ENCODE data around the gene INHBC. TPM values are rescaled to one million over a fixed set of nuclear protein-coding genes. Genes with fewer than 3 reads are reported as not detected.

Gene INHBC
- total and polyA plus RNA-seq, 5 donors: not detected

DNA sequence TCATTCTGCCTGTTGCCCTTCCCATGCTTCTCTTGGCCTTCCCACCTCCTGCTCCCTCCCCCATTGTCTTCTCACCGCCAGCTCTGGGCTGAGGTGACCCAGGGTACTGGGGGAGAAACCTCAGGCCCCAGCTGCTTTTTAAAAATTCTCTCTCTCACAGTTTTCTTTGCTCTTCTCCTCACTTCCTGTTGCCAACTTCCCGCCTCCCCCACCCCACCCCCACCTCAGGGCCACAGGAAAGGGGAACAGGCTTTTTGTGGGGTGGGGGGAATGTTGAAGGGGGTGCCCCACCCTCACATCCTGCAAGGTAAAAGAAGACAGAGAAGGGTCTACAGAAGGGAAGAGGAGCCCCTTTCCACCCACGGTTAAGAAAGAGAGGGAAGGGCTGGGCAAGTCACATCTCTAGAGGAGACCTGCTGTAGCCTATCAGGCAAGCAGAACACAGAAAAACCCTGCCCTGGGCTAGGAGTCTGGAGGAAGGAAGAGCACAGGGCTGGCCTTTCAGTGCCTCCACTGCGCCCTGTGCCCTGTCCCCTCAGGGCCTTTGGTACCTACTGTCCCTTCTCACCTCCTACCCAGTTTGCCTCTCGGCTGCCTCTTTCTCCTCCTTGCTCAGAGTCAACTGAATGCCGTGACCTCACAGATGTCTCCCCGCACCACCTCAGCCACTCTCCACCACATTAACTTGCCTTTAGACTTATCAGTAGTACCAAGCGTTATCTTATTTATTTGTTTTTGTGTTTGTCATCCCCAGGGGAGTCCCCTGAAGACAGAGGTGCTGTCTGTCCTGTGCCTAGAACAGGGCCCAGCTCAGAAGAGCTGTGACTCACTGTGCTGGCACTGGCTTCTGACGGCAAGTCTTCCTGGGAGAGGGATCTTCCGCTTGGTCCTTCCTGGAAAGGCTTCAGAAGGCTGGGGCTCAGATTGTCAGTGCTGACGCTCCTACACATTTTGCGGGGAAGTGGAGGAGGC lies 43.4 kb downstream of the INHBC start:
- DNase-seq (peak in 1 of 3 donors; percentile 51), ATAC-seq (peak; percentile 24)
- 57% methylated on average over 12 of the region's 12 CpGs for WGBS
- intact Hi-C loops (cut with DNase I): no loop called here
- Histone ChIP-seq H3K27me3 (ENCODE audit: control insufficient read depth, insufficient read depth) (no peaks in the 10 kb centered on the region), H3K9me3 (ENCODE audit: control insufficient read depth, low read length) (no peaks in the 10 kb centered on the region), H3K27ac (ENCODE audit: low read length) (peak overlapping the region; percentile 39), H3K4me1 (ENCODE audit: control insufficient read depth, insufficient read depth, low read length) (no peaks in the 10 kb centered on the region), H3K4me3 (ENCODE audit: low read length) (peak overlapping the region; percentile 6)

DNA sequence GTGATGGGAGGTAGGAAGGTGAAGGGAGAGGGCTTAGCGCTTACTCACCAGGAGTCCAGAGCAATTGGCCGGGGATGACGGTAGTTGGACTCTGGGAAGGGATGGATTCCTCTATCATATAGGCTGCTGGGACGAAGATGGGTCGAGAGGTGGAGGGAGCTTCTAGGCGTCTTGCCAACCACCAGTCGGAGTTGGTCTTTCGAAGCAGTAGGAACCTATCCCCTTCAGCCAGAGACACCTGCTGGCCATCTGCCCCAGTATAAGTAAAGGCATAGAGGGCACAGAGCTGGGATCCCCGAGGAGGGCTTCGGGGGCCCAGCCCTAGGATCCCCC lies 44.4 kb downstream of the INHBC start:
- DNase-seq (peak in 1 of 3 donors; percentile 39), ATAC-seq (no peak)
- WGBS: 83% methylated on average over 10 of the region's 10 CpGs
- Histone ChIP-seq H3K27me3 (ENCODE audit: control insufficient read depth, insufficient read depth) (no peaks in the 10 kb centered on the region), H3K27ac (ENCODE audit: low read length) (no peak overlapping the region), H3K4me3 (ENCODE audit: low read length) (no peak overlapping the region), H3K9me3 (ENCODE audit: control insufficient read depth, low read length) (no peaks in the 10 kb centered on the region), H3K4me1 (ENCODE audit: control insufficient read depth, insufficient read depth, low read length) (no peaks in the 10 kb centered on the region)
- intact Hi-C loops (cut with DNase I): no loop called here

DNA sequence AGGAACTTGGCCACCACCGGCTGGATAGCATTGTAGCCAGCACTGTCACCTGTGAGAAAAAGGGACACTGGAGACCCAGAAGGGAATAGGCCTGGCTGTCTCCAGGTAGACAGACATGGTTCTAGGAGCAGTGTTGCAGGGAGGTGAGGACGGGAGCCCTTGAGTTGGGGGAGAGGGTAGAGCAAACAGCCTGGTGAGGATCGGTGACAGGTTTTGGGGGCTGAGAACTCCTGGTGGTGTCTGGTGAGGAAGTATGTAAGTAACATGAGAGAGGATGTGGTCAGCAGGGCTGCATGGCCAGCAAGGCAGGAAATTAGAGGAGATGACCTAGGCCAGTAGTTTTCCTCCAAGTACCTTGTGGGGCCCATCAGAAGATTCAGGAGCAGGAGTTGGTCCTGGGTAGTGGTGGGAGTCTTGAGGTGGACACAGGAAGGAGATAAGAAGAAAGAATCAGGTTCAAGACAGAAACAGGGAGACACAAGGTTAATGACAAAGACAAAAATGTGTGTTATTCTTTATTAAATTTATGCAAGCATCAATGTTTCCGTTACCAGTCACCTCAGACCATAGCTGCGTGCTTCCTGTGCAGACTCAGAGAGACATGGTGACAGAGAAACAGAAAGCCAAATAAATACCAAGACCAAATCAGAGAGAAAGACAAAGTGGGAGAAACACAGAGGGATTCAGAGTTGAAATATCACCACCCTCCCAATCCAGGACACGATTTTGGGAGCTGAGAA lies 45.0 kb downstream of the INHBC start, which contains the start of gene ARHGAP9:
Gene ARHGAP9 (minus strand): TSS at position 491 of the 740 bp plus-strand sequence. CDS start 460 bp downstream, at position 31.
- H3K27me3 ChIP-seq (ENCODE audit: control insufficient read depth, insufficient read depth): no peaks in the 10 kb centered on the region
- no peak within 1 kb of the TSS for H3K4me3 ChIP-seq (ENCODE audit: low read length)
- ATAC-seq: no peak
- peak within 1 kb of the TSS; percentile 48 for H3K27ac ChIP-seq (ENCODE audit: low read length)
- DNase-seq: peak in 1 of 3 donors; percentile 38
- intact Hi-C loops (cut with DNase I): no loop called here
- no peaks in the 10 kb centered on the region for H3K4me1 ChIP-seq (ENCODE audit: control insufficient read depth, insufficient read depth, low read length)
- WGBS: 64% methylated on average over 6 of the region's 6 CpGs
- no peaks in the 10 kb centered on the region for H3K9me3 ChIP-seq (ENCODE audit: control insufficient read depth, low read length)

DNA sequence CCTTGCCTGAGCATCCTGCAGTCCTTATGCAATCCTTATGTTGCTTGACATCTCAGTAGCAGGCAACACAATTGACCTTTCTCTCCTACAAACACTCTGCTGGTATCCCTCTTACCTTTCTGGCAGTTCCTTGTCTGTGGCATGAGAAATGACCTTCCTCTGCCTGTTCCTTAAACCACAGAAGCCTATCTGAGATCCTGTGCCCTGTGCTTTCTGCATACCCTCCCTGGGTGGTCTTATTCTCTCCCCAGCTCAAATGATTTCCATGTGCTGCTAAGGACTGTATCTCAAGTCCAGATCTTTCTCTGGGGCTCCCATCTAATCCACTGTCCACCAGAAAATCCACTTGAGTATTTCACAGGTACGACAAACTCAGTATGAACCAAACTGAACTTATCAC lies 47.1 kb downstream of the INHBC start:
- no peak for ATAC-seq
- H3K4me1 ChIP-seq (ENCODE audit: control insufficient read depth, insufficient read depth, low read length): no peaks in the 10 kb centered on the region
- H3K27me3 ChIP-seq (ENCODE audit: control insufficient read depth, insufficient read depth): no peaks in the 10 kb centered on the region
- H3K9me3 ChIP-seq (ENCODE audit: control insufficient read depth, low read length): no peaks in the 10 kb centered on the region
- no peak for DNase-seq
- WGBS: 81% methylated on average over 1 of the region's 1 CpG
- no peak overlapping the region for H3K4me3 ChIP-seq (ENCODE audit: low read length)
- intact Hi-C loops (cut with DNase I): no loop called here
- no peak overlapping the region for H3K27ac ChIP-seq (ENCODE audit: low read length)

DNA sequence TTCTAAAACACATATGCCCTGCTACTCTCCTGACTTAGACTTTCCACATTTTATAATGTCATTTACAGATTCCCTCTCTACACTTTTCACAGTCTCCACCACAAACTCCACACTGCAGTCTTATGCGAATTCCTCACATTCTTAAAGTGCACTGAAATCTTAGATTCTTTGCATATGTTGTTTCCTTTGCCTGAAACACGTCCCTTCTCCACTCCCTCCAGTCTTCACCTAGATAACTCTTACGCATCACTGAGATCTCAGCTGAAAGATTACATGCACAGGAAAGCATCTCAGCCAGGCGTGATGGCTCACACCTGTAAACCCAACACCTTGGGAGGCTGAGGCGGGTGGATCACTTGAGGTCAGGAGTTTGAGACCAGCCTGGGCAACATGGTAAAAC lies 48.9 kb downstream of the INHBC start:
- Histone ChIP-seq H3K9me3 (ENCODE audit: control insufficient read depth, low read length) (no peaks in the 10 kb centered on the region), H3K27me3 (ENCODE audit: control insufficient read depth, insufficient read depth) (no peaks in the 10 kb centered on the region), H3K27ac (ENCODE audit: low read length) (no peak overlapping the region), H3K4me1 (ENCODE audit: control insufficient read depth, insufficient read depth, low read length) (peaks cover 3% of the 10 kb centered on the region), H3K4me3 (ENCODE audit: low read length) (no peak overlapping the region)
- DNase-seq (no peak), ATAC-seq (no peak)
- WGBS: 45% methylated on average over 5 of the region's 5 CpGs
- intact Hi-C loops (cut with DNase I): no loop called here

DNA sequence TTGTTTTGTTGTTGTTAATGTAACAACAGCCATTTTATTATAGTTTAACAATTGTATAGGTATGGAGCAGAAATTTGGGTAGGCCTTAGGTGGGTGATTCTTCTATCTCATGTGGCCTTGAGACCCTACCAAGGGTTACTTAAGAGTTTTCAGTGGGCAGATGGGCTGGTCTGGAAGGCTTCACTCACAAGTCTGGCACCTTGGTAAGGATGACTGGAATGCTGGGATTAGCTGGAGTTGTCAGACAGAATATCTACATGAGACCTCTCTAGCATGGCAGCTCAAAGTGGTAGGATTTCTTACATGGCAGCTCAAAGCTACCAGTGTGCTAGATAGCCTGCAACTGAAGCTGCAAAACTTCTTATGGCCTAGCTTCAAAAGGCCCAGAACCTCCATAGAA lies 51.1 kb downstream of the INHBC start:
- Histone ChIP-seq H3K9me3 (ENCODE audit: control insufficient read depth, low read length) (no peaks in the 10 kb centered on the region), H3K27ac (ENCODE audit: low read length) (no peak overlapping the region), H3K27me3 (ENCODE audit: control insufficient read depth, insufficient read depth) (no peaks in the 10 kb centered on the region), H3K4me3 (ENCODE audit: low read length) (no peak overlapping the region), H3K4me1 (ENCODE audit: control insufficient read depth, insufficient read depth, low read length) (peaks cover 5% of the 10 kb centered on the region)
- DNase-seq (no peak), ATAC-seq (no peak)
- intact Hi-C loops (cut with DNase I): no loop called here

DNA sequence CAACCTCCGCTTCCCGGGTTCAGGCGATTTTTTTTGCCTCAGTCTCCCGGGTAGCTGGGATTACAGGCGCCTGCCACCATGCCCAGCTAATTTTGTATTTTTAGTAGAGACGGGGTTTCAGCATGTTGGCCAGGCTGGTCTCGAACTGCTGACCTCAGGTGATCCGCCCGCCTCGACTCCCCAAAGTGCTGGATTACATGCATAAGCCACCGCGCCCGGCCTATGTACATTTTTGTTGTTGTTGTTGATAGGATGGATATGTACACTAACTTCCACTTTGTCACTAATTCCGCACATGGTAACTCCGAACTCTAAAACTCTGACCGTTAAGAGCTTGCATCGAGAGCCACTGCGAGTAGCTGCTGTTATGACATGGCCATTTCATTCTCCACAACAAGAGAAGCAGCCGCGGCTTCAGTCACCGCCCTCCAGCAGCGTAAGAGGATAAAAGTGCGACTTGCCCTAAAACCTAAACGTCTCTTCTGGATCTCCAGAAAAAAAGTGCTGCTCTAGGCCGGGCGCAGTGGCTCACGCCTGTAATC lies 52.5 kb downstream of the INHBC start:
- intact Hi-C loops (cut with DNase I): no loop called here
- H3K9me3 ChIP-seq (ENCODE audit: control insufficient read depth, low read length): no peaks in the 10 kb centered on the region
- DNase-seq: peak in 1 of 3 donors; percentile 75
- H3K27me3 ChIP-seq (ENCODE audit: control insufficient read depth, insufficient read depth): no peaks in the 10 kb centered on the region
- no peak overlapping the region for H3K27ac ChIP-seq (ENCODE audit: low read length)
- peak in 1 of 2 donors; percentile 2 for ATAC-seq
- peaks cover 5% of the 10 kb centered on the region for H3K4me1 ChIP-seq (ENCODE audit: control insufficient read depth, insufficient read depth, low read length)
- WGBS: 93% methylated on average over 27 of the region's 27 CpGs
- H3K4me3 ChIP-seq (ENCODE audit: low read length): peak overlapping the region; percentile 90

DNA sequence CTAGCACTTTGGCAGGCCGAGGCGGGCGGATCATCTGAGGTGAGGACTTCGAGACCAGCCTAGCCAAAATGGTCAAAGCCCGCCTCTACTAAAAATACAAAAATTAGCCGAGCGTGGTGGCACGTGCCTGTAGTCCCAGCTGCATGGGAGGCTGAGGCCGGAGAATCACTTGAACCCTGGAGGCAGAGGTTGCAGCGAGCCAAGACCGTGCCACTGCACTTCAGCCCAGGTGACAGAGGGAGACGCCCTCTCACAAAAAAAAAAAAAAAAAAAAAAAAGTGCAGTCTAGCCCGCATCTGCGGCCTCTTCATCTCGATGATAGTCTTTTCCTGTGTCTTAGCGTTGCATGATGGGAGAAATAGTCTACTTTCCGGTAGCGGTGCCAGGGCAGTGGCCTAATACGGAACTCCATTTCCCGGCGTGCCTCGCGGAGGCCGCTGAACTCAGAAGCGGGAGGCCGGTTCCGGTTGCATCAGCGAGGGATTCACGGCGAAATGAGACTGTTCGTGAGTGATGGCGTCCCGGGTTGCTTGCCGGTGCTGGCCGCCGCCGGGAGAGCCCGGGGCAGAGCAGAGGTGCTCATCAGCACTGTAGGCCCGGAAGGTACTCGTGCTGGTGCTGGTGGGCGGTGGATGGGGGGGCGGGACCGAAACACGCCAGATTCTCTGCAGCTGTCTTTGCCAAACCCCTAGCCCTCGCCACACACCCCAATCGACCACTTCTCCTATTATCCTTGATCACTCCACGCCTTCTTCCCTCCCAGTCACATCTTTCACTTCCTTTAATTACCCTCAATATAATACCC lies 53.2 kb downstream of the INHBC start, which contains the start of gene MARS1:
Gene MARS1 (plus strand): TSS at position 472 of the 805 bp plus-strand sequence. CDS start 23 bp downstream, at position 495.
- peaks cover 5% of the 10 kb centered on the region for H3K4me1 ChIP-seq (ENCODE audit: control insufficient read depth, insufficient read depth, low read length)
- intact Hi-C loops (cut with DNase I): no loop called here
- peak; percentile 95 to 98 (median 95) for DNase-seq

DNA sequence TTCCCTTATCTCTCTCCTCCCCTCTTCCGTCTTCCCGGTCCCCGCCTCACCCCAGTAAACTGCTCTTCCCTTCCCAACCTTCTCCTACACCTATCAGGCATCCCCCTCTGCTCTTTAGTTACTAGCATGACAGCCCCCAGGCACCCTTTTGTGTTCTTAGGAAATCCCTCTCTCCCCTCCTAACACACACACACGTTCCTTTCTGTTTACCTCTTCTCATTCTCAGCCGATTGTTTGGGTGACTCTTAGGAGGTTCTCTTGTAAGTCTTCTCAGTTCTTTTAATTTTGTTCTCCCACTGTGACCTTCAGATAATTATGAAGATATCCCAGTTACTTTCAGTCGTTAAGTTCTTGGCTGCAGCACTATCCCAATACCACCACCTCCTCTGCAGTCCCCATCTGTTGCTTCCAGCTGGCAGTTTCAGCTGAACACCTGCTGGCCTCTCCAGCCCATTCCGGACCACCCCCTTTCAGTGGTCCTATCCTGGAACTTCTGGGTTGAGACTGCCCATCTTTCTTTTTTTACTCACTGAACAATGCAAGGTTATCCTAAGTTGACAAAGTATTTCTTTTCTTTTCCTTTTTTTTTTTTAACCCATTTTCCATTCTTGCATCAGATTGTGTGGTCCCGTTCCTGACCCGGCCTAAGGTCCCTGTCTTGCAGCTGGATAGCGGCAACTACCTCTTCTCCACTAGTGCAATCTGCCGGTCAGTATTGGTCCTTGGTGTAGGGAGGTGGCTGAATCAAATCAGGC lies 54.0 kb downstream of the INHBC start:
- Histone ChIP-seq H3K27me3 (ENCODE audit: control insufficient read depth, insufficient read depth) (no peaks in the 10 kb centered on the region), H3K27ac (ENCODE audit: low read length) (no peak overlapping the region), H3K4me3 (ENCODE audit: low read length) (peak overlapping the region; percentile 90), H3K4me1 (ENCODE audit: control insufficient read depth, insufficient read depth, low read length) (peaks cover 5% of the 10 kb centered on the region), H3K9me3 (ENCODE audit: control insufficient read depth, low read length) (no peaks in the 10 kb centered on the region)
- 32% methylated on average over 11 of the region's 11 CpGs for WGBS
- intact Hi-C loops (cut with DNase I): no loop called here
- ATAC-seq (no peak), DNase-seq (no peak)

More for the DNA sequence above, 53.2 kb downstream of the INHBC start, which contains the start of gene MARS1:
- ATAC-seq: peak; percentile 98
- 9% methylated on average over 47 of the region's 47 CpGs for WGBS
- H3K9me3 ChIP-seq (ENCODE audit: control insufficient read depth, low read length): no peaks in the 10 kb centered on the region
- peak within 1 kb of the TSS; percentile 90 for H3K4me3 ChIP-seq (ENCODE audit: low read length)
- H3K27me3 ChIP-seq (ENCODE audit: control insufficient read depth, insufficient read depth): no peaks in the 10 kb centered on the region
- H3K27ac ChIP-seq (ENCODE audit: low read length): peak within 1 kb of the TSS; percentile 76

DNA sequence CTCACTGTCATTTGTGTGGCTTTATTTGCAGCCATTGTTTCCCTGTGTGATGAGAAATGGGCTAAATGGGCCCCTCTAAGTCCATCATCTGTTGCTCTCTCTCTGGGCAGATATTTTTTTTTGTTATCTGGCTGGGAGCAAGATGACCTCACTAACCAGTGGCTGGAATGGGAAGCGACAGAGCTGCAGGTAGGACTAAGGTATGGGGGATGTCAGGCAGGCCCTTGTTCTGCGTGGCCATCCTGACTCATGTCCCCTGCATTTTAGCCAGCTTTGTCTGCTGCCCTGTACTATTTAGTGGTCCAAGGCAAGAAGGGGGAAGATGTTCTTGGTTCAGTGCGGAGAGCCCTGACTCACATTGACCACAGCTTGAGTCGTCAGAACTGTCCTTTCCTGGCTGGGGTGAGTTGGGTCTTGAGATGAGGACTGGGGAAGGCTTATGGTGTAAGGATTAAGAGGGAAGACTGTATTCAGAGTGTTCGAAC lies 54.6 kb downstream of the INHBC start:
- DNase-seq (no peak), ATAC-seq (no peak)
- Histone ChIP-seq H3K9me3 (ENCODE audit: control insufficient read depth, low read length) (no peaks in the 10 kb centered on the region), H3K4me1 (ENCODE audit: control insufficient read depth, insufficient read depth, low read length) (peaks cover 5% of the 10 kb centered on the region), H3K27ac (ENCODE audit: low read length) (no peak overlapping the region), H3K4me3 (ENCODE audit: low read length) (no peak overlapping the region), H3K27me3 (ENCODE audit: control insufficient read depth, insufficient read depth) (no peaks in the 10 kb centered on the region)
- WGBS: 90% methylated on average over 5 of the region's 5 CpGs
- intact Hi-C loops (cut with DNase I): no loop called here
